Cortex of kidney (tissue), 1 donor: ENCODE data around the gene CHST13.

Source experiments
- DNase-seq: peaks from one replicate; lab custom pipeline; 2025; lab: John Stamatoyannopoulos, UW

The CHST13 gene

GRCh38 chr3:126509597-126510307, 14.2 kb upstream of the CHST13 start:
- DNase-seq: no peak

- no peak for DNase-seq
Measured at GRCh38 chr3:126510308-126510910, 13.5 kb upstream of the CHST13 start.

DNA sequence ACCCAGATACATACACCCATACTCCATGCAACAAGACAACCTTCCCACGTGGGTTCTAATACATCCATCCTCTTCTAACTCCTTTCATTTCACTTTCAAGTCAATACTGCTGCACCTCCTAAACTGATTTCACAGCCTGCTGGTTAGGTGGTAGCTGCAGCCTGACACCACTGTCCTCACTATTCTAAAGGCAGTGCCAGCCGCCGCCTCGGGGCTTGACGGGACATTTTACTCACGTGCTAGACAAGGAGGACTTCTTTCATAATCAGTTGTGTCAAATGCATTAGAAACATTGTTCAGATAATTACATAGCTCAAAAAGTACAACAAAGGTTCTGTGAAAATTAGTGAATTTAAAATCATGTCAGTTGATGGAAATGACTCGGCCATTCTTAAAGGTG, 12.7 kb upstream of the CHST13 start:
- no peak for DNase-seq

- DNase-seq: no peak
Measured at GRCh38 chr3:126512026-126512425, 11.9 kb upstream of the CHST13 start.

- DNase-seq: no peak
Measured at GRCh38 chr3:126512916-126513650, 10.9 kb upstream of the CHST13 start.

DNA sequence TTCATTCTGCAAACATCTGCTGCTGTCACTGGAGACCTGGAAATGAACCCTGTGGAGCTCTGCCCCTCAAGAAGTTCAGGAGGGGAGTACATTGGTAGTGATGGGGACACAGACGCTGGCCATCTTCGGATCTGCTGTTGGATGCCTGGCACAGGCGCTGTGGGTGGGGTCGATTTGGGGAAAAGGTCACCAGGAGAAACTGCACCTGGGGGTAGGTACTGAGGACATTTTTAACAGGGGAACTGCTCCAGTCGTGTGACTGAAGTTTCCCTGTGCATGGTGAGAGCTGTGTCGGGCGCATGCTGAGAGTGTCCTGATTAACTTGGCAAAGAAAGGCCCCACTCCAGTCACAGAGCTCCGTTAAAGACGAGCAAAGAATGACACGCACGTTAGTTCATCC, 9.8 kb upstream of the CHST13 start:
- no peak for DNase-seq

GRCh38 chr3:126515066-126515706, 8.8 kb upstream of the CHST13 start:
- DNase-seq: no peak

GRCh38 chr3:126516152-126516935, 7.6 kb upstream of the CHST13 start:
- no peak for DNase-seq

DNA sequence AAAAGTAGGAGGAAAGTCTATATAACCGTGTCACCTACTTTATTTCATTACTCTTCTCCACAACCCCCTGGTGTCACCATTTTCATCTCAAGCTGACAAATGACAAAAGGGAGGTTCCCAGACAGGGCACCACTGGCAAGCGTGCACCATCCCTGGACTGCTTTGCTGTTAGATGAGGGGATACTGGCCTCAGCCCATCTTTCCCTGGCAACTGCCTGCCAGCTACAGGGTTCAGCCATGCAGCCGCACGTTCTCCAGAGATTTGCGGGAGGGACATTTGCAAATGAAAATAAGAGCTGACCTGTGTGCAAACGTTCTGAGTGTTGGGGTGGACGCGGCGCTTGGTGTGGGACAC, 7.0 kb upstream of the CHST13 start:
- DNase-seq: no peak

- no peak for DNase-seq
Measured at GRCh38 chr3:126517291-126517951, 6.5 kb upstream of the CHST13 start, which contains the start of gene UROC1. Gene UROC1, minus strand, starts transcription at chr3:126517773. Its CDS starts 54 bp downstream, at chr3:126517719.

DNA sequence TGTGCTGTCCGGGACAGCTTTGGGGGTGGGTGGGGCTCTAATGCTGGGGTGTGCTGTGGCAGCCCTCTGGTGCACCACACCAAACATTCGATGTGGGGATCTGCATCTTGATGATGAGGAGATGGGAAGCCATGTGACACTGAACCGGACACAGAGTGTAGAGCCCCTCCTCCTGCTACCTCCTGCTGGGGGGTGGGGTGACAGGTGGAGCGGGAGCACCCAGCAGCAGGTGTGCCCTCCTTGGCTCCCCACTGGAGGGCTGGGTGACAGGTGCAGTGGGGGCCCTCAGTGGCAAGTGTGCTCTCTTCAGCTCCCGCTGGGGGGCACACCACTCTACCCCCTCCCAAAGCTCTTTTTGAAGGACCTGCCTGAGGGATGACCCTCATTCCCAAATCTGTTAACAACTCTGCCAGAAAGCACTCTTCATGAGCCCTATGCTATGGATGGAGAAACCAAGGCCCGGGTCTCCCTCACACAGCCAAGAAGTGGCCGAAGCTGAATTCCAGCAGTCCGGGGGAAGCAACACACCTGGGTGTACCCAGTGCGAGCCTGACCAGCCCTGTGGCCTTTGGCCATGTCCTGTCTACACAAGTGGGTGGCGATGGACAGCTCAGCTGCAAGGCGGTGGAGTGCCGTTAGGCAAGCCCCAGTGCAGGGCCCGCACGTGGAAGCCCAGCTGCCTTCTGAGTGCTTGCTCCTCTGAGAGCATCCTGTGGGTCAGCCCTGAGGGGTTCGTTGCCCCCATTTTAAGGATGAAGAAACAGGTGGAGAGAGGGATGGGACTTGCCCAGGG, 5.8 kb upstream of the CHST13 start:
- DNase-seq: no peak

DNA sequence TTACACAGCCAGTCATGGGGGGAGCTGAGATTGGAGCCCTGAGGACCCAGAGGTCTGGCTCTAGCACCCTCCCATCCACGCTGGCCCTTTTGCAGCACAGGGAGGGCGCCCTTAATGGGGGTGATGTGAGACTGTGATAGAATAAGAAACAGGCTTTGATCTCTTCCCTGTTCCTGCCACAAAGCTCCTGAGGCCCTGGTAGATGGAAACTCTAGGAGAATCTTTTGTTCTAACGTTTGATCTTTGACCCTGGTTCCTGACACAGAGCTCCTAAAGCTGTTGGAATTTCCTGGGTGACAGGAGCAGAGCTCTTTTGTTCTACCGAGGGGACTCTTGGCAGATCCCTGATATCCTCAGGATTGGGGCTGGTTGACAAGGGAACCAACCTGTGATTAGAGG, 5.2 kb upstream of the CHST13 start:
- no peak for DNase-seq

- DNase-seq: no peak
Measured at GRCh38 chr3:126519506-126520455, 4.2 kb upstream of the CHST13 start.

DNA sequence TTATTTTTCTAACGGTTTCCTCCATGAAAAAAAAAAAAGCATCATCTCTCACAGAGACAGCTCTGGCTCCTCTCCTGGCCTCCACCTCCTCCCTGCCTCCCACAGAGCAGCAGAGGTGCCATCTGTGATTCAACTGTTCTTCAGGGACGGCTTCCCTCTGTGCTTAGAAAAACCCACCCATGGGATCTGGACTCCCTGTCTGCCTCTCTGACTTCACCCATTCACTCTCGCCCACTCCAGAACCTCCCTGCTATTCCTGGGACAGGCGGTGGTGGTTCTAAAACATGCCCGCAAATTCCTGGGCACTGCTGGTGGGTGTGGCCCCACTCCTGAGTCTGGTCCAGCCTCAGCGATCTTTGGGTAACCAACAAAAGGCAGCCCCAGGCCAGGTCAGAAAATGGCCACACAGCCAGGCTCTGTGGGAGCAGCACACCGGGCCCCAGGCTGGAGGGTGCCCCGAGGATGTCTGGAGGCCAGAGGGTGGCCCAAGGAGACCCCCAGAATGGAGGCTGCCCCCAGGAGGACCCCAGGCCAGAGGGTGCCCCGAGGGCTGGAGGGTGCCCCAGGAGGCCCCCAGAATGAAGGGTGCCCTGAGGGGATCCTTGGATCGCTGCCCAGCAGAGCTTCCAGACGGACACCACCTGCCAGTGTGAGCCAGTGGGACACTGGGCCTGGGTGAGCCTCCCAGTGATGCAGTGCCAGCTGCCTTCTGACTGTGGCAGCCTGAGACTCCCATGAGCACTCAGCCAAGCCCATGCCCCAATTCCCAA, 2.6 kb upstream of the CHST13 start:
- DNase-seq: no peak

- DNase-seq: no peak
Measured at GRCh38 chr3:126522363-126522788, 1.6 kb upstream of the CHST13 start.

GRCh38 chr3:126524429-126524988, 554 bp downstream of the CHST13 start:
- no peak for DNase-seq

DNA sequence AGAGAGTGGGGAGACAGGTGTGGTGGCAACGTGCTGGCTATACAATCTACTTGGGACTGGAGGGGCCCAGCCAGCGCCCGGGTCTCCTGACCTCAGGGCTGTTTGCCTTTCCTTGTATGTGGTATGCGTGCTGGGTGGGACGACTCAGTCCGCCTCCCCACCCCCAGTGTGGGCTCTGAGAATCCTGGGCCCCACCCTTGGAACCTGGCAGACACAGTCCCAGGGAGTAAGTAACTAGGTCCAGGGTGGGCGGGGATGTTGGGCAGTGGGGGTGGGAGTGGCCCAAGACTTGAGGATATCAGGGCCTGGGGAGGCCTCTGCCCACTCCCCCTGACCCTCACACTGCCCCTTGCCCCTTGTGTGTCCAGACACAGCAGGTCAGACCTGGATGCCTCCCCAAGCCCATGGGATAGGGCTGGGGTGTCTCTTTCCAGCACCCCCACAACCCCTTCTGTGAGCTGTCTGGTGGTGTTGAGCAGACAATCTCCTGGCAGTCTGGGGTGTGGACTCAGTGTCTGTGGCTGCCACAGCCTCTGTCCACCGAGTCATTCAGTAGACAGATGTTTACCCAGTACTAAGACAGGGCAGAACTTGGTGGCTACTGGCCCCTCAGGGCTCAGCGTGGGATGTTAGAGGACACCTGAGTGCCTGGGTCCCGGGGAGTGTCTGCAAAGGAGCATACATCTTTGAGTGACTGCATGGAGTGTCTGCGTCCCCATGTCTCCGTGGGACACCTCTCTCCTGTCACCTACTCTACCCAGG, 1.3 kb downstream of the CHST13 start:
- DNase-seq: no peak
